ENCODE measurements around the gene PLEKHG5. TPM values are rescaled to one million over a fixed set of nuclear protein-coding genes. Genes with fewer than 3 reads are reported as not detected.
A peak's percentile ranks its signal among the peaks of the same experiment; 100 is the strongest.

The PLEKHG5 gene
- total RNA-seq, 1 experiment from 2014 or later, result 42.8 TPM

DNA sequence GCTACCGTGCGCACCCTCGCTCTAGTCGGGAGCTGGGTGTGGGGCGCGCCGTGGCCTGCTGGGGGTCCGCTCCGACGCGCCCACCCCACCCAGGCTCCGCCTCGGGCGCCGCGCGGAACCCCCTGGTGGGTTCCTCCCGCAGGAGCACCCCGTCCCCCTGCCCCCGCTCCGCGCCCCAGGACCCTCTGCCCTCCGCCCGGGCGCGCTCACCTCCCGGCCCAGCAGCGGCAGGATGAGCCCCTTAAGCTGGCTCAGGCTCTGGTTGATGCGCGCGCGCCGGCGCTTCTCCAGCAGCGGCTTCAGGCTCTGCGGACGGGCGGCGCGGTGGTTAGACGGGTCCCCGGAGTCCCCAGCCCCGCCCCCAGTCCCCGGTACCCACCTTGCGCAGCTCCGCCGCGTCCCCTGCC lies 72.1 kb downstream of the PLEKHG5 start:
- Histone ChIP-seq H3K4me1 (ENCODE audit: insufficient read depth, low read length) (peaks cover 64% of the 10 kb centered on the region), H4K20me1 (ENCODE audit: low read length) (0 out of 2 replicates have a peak, but pooled peaks cover 6% of the 10 kb centered on the region), H3K9me3 (ENCODE audit: low read length) (no peaks in the 10 kb centered on the region), H3K36me3 (ENCODE audit: low read depth, low read length) (no peaks in the 10 kb centered on the region), H3F3A (ENCODE audit: low read length, unreplicated experiment) (no peaks in the 10 kb centered on the region), H3K9me2 (replicated peaks; ENCODE audit: low read length) (no peaks in the 10 kb centered on the region), H3K27me3 (ENCODE audit: low read length) (no peaks in the 10 kb centered on the region), H3K27ac (ENCODE audit: low read length) (no peak overlapping the region), H3K4me2 (ENCODE audit: low read length) (peak overlapping the region; percentile 87), H3K9ac (ENCODE audit: low read length) (peak overlapping the region; percentile 53), H2AFZ (ENCODE audit: low read length) (peak overlapping the region; percentile 75; the same call in 1 of the 2 replicates), H3K79me2 (ENCODE audit: low read length) (no peaks in the 10 kb centered on the region; the same call in 1 of the 2 replicates), H3K4me3 (ENCODE audit: low read length) (peak overlapping the region; percentile 73)
- ChIA-PET CTCF (interaction anchor here (2.0 kb wide), 1 partner anchor 18 kb away, joined by 9 read pairs; no protein-coding TSS in a partner anchor), POLR2A (ENCODE audit: unreplicated experiment) (no interaction called here)
- BruUV-seq (replicated peaks), result no TSS peak
- TF ChIP-seq, protein P1, sequence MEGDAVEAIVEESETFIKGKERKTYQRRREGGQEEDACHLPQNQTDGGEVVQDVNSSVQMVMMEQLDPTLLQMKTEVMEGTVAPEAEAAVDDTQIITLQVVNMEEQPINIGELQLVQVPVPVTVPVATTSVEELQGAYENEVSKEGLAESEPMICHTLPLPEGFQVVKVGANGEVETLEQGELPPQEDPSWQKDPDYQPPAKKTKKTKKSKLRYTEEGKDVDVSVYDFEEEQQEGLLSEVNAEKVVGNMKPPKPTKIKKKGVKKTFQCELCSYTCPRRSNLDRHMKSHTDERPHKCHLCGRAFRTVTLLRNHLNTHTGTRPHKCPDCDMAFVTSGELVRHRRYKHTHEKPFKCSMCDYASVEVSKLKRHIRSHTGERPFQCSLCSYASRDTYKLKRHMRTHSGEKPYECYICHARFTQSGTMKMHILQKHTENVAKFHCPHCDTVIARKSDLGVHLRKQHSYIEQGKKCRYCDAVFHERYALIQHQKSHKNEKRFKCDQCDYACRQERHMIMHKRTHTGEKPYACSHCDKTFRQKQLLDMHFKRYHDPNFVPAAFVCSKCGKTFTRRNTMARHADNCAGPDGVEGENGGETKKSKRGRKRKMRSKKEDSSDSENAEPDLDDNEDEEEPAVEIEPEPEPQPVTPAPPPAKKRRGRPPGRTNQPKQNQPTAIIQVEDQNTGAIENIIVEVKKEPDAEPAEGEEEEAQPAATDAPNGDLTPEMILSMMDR (conservative IDR thresholded peaks at IDR 0.05; ENCODE audit: low read depth, low read length), result no peak
- no peak for TF ChIP-seq EZH2phosphoT487 (IDR thresholded peaks at IDR 0.05; ENCODE audit: borderline replicate concordance, low read length)
- intact Hi-C loops (cut with micrococcal nuclease), result no loop called here
- peak; percentile 10 for ATAC-seq
- DNase-seq, result no peak

DNA sequence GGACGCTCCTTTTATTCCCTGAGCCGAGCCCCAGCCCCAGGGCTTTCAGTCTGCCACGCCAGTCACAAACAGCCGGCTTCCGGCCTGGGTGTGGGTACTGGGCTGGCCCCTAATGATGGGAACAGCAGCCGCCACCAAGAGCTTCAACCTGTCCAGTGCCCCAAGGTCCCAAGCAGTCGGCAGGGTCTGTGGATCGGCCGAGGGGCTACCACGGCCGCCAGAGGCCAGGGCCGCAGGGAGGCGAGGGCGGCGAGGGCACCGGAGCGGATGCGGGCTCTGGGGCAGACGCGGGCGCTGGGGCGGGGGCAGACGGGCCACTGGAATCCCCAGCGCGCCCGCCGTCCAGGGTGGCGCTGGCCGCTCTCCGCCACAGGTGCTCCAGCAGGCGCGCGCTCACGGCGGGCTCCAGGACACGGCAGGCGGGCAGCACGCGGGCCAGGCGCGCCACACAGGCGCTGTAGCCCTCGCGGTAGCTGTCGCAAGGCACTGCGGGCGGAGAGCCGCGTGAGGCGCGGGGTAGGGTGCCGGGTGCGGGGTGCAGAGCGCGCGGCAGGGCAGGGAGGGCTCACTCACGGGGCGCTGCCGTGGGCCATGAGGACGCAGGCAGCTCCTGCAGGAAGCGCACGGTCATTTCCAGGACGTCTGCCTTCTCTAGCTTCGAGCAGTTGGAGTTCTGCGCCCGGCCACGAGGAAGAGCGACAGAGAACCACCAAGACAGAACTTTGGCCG lies 72.6 kb downstream of the PLEKHG5 start:
- H3K4me1 ChIP-seq (ENCODE audit: insufficient read depth, low read length), result peaks cover 62% of the 10 kb centered on the region
- ChIA-PET POLR2A (ENCODE audit: unreplicated experiment) (no interaction called here), CTCF (interaction anchor here (2.0 kb wide), 1 partner anchor 19 kb away, joined by 9 read pairs; no protein-coding TSS in a partner anchor)
- no peaks in the 10 kb centered on the region for H3K9me3 ChIP-seq (ENCODE audit: low read length)
- H3K79me2 ChIP-seq (ENCODE audit: low read length), result no peaks in the 10 kb centered on the region; the same call in 1 of the 2 replicates
- H3F3A ChIP-seq (ENCODE audit: low read length, unreplicated experiment), result no peaks in the 10 kb centered on the region
- peak overlapping the region; percentile 53 for H3K9ac ChIP-seq (ENCODE audit: low read length)
- H3K36me3 ChIP-seq (ENCODE audit: low read depth, low read length), result no peaks in the 10 kb centered on the region
- ATAC-seq (no peak), DNase-seq (peak; percentile 40)
- no peaks in the 10 kb centered on the region for H3K9me2 ChIP-seq (replicated peaks; ENCODE audit: low read length)
- H3K4me2 ChIP-seq (ENCODE audit: low read length), result peak overlapping the region; percentile 87
- no peak for TF ChIP-seq EZH2 (IDR thresholded peaks at IDR 0.05; ENCODE audit: low read length, unreplicated experiment)
- TF ChIP-seq, protein P1 (conservative IDR thresholded peaks at IDR 0.05; ENCODE audit: low read depth, low read length), result no peak
- TF ChIP-seq EZH2phosphoT487 (IDR thresholded peaks at IDR 0.05; ENCODE audit: borderline replicate concordance, low read length), result no peak
- intact Hi-C loops (cut with micrococcal nuclease), result no loop called here
- H3K27ac ChIP-seq (ENCODE audit: low read length), result no peak overlapping the region
- peak overlapping the region; percentile 73 for H3K4me3 ChIP-seq (ENCODE audit: low read length)
- no TSS peak for BruUV-seq (replicated peaks)
- H2AFZ ChIP-seq (ENCODE audit: low read length), result peak overlapping the region; percentile 75; the same call in 1 of the 2 replicates
- 0 out of 2 replicates have a peak, but pooled peaks cover 6% of the 10 kb centered on the region for H4K20me1 ChIP-seq (ENCODE audit: low read length)
- H3K27me3 ChIP-seq (ENCODE audit: low read length), result no peaks in the 10 kb centered on the region

Data from PC-3 (cell line).